Measurements from ENCODE around the gene CD81.

CD81 gene

DNA sequence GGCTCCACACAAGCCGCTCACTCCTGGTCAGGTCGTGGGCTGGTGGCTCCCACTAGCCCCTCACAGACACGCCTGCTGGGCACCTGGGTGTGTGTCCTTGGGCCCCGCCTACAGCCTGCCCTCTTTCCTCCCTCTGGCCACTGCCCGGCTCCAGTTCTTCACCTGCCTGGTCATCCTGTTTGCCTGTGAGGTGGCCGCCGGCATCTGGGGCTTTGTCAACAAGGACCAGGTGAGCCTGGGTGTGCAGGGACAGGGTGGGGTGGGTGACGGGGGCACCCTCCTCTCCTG, 17.7 kb downstream of the CD81 start:
- H3K36me3 ChIP-seq (ENCODE audit: control insufficient read depth in 5 of 5, insufficient read depth in 5 of 5, low read length in 5 of 5), result peaks cover 0 to 86% (median 79%) of the 10 kb centered on the region in 5 donors
- H3K4me3 ChIP-seq (ENCODE audit: low read depth in 1 of 5, low read length in 5 of 5), result no peak overlapping the region
- no peaks in the 10 kb centered on the region for H3K9me3 ChIP-seq (ENCODE audit: control insufficient read depth in 5 of 5, low read length in 5 of 5)
- no peak overlapping the region for H3K27ac ChIP-seq (ENCODE audit: low read depth, low read length)
- H3K4me1 ChIP-seq (ENCODE audit: control insufficient read depth in 5 of 5, insufficient read depth in 5 of 5, low read length in 5 of 5), result peaks cover 2 to 32% (median 28%) of the 10 kb centered on the region in 5 donors
- H3K27me3 ChIP-seq (ENCODE audit: control insufficient read depth in 5 of 5, insufficient read depth in 4 of 5, low read length in 5 of 5), result no peaks in the 10 kb centered on the region
- no peak overlapping the region for H3K9ac ChIP-seq (ENCODE audit: low read length in 5 of 5)

GRCh38 chr11:2395211-2395730, 18.2 kb downstream of the CD81 start:
- no peak overlapping the region for H3K27ac ChIP-seq (ENCODE audit: low read depth, low read length)
- no peak overlapping the region for H3K9ac ChIP-seq (ENCODE audit: low read length in 5 of 5)
- H3K4me1 ChIP-seq (ENCODE audit: control insufficient read depth in 5 of 5, insufficient read depth in 5 of 5, low read length in 5 of 5), result peaks cover 3 to 30% (median 23%) of the 10 kb centered on the region in 5 donors
- H3K4me3 ChIP-seq (ENCODE audit: low read depth in 1 of 5, low read length in 5 of 5), result no peak overlapping the region
- peaks cover 0 to 81% (median 78%) of the 10 kb centered on the region in 5 donors for H3K36me3 ChIP-seq (ENCODE audit: control insufficient read depth in 5 of 5, insufficient read depth in 5 of 5, low read length in 5 of 5)
- H3K27me3 ChIP-seq (ENCODE audit: control insufficient read depth in 5 of 5, insufficient read depth in 4 of 5, low read length in 5 of 5), result peaks cover 0 to 3% (median 0%) of the 10 kb centered on the region in 5 donors
- H3K9me3 ChIP-seq (ENCODE audit: control insufficient read depth in 5 of 5, low read length in 5 of 5), result no peaks in the 10 kb centered on the region

- peaks cover 0 to 77% (median 74%) of the 10 kb centered on the region in 5 donors for H3K36me3 ChIP-seq (ENCODE audit: control insufficient read depth in 5 of 5, insufficient read depth in 5 of 5, low read length in 5 of 5)
- no peak overlapping the region for H3K4me3 ChIP-seq (ENCODE audit: low read depth in 1 of 5, low read length in 5 of 5)
- H3K9me3 ChIP-seq (ENCODE audit: control insufficient read depth in 5 of 5, low read length in 5 of 5), result no peaks in the 10 kb centered on the region
- peaks cover 0 to 4% (median 0%) of the 10 kb centered on the region in 5 donors for H3K27me3 ChIP-seq (ENCODE audit: control insufficient read depth in 5 of 5, insufficient read depth in 4 of 5, low read length in 5 of 5)
- H3K4me1 ChIP-seq (ENCODE audit: control insufficient read depth in 5 of 5, insufficient read depth in 5 of 5, low read length in 5 of 5), result peaks cover 5 to 28% (median 21%) of the 10 kb centered on the region in 5 donors
- no peak overlapping the region for H3K9ac ChIP-seq (ENCODE audit: low read length in 5 of 5)
- H3K27ac ChIP-seq (ENCODE audit: low read depth, low read length), result no peak overlapping the region
Observed at GRCh38 chr11:2395856-2396255, 18.7 kb downstream of the CD81 start.

DNA sequence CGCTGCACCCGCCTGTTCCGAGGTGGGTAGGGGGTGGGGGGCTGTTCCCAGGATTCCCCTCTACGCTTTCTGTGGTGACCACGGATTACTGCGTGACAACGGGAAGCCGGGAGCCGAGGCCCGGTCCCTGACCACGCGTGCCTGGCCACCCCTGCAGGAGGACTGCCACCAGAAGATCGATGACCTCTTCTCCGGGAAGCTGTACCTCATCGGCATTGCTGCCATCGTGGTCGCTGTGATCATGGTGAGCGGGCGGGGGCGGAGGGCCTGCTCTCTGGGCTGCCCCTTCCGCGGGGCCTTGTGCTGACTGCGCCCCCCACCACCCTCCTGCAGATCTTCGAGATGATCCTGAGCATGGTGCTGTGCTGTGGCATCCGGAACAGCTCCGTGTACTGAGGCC, 19.4 kb downstream of the CD81 start:
- Histone ChIP-seq H3K9me3 (ENCODE audit: control insufficient read depth in 5 of 5, low read length in 5 of 5) (no peaks in the 10 kb centered on the region), H3K36me3 (ENCODE audit: control insufficient read depth in 5 of 5, insufficient read depth in 5 of 5, low read length in 5 of 5) (peaks cover 0 to 71% (median 68%) of the 10 kb centered on the region in 5 donors), H3K9ac (ENCODE audit: low read length in 5 of 5) (no peak overlapping the region), H3K4me3 (ENCODE audit: low read depth in 1 of 5, low read length in 5 of 5) (no peak overlapping the region), H3K27ac (ENCODE audit: low read depth, low read length) (no peak overlapping the region), H3K4me1 (ENCODE audit: control insufficient read depth in 5 of 5, insufficient read depth in 5 of 5, low read length in 5 of 5) (peaks cover 5 to 30% (median 25%) of the 10 kb centered on the region in 5 donors), H3K27me3 (ENCODE audit: control insufficient read depth in 5 of 5, insufficient read depth in 4 of 5, low read length in 5 of 5) (peaks cover 0 to 4% (median 0%) of the 10 kb centered on the region in 5 donors)

- Histone ChIP-seq H3K27ac (ENCODE audit: low read depth, low read length) (no peak overlapping the region), H3K9ac (ENCODE audit: low read length in 5 of 5) (no peak overlapping the region), H3K9me3 (ENCODE audit: control insufficient read depth in 5 of 5, low read length in 5 of 5) (no peaks in the 10 kb centered on the region), H3K4me3 (ENCODE audit: low read depth in 1 of 5, low read length in 5 of 5) (no peak overlapping the region), H3K27me3 (ENCODE audit: control insufficient read depth in 5 of 5, insufficient read depth in 4 of 5, low read length in 5 of 5) (peaks cover 0 to 4% (median 0%) of the 10 kb centered on the region in 5 donors), H3K4me1 (ENCODE audit: control insufficient read depth in 5 of 5, insufficient read depth in 5 of 5, low read length in 5 of 5) (peaks cover 5 to 33% (median 30%) of the 10 kb centered on the region in 5 donors), H3K36me3 (ENCODE audit: control insufficient read depth in 5 of 5, insufficient read depth in 5 of 5, low read length in 5 of 5) (peaks cover 0 to 67% (median 64%) of the 10 kb centered on the region in 5 donors)
Observed at GRCh38 chr11:2397005-2397404, 19.9 kb downstream of the CD81 start.

- peaks cover 0 to 68% (median 65%) of the 10 kb centered on the region in 5 donors for H3K36me3 ChIP-seq (ENCODE audit: control insufficient read depth in 5 of 5, insufficient read depth in 5 of 5, low read length in 5 of 5)
- H3K27ac ChIP-seq (ENCODE audit: low read depth, low read length), result peak overlapping the region; percentile 96
- peak overlapping the region in 4 of 5 donors; percentile 75 to 87 (median 85) for H3K9ac ChIP-seq (ENCODE audit: low read length in 5 of 5)
- H3K9me3 ChIP-seq (ENCODE audit: control insufficient read depth in 5 of 5, low read length in 5 of 5), result no peaks in the 10 kb centered on the region
- peaks cover 5 to 36% (median 31%) of the 10 kb centered on the region in 5 donors for H3K4me1 ChIP-seq (ENCODE audit: control insufficient read depth in 5 of 5, insufficient read depth in 5 of 5, low read length in 5 of 5)
- H3K4me3 ChIP-seq (ENCODE audit: low read depth in 1 of 5, low read length in 5 of 5), result peak overlapping the region in 3 of 5 donors; percentile 64 to 74 (median 65)
- peaks cover 0 to 4% (median 0%) of the 10 kb centered on the region in 5 donors for H3K27me3 ChIP-seq (ENCODE audit: control insufficient read depth in 5 of 5, insufficient read depth in 4 of 5, low read length in 5 of 5)
Observed at GRCh38 chr11:2398664-2399355, 21.7 kb downstream of the CD81 start.

DNA sequence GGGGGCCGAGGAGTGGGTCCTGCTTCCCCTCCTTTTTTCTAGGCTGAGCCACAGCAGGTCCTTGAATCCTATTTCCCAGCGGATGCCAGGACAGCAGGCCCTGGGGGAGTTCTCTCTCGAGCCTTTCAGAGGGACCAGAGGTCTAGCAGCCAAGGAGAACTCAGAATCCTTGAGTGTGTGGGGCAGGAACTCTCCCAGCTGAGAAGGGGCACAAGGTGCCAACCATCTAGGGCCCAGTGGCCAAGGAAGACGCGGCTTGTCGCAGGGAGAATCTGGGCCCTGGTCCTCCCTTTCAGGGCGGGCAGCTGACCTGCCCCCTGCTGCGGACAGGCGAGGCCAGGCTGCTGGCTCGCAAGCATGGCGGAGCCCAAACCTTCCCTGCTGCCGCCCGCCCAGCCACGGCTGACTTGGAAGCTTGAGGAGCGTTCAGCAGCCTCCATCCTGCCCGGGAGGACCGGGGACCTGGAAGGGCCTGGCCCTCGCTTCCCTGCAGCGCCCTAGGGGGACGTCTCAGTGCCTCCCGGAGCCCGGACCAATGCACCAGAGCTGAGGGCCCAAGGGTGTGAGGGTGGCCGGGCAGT, 22.5 kb downstream of the CD81 start:
- peak overlapping the region; percentile 63 to 99 (median 65) for H3K4me3 ChIP-seq (ENCODE audit: low read depth in 1 of 5, low read length in 5 of 5)
- peaks cover 0 to 4% (median 0%) of the 10 kb centered on the region in 5 donors for H3K27me3 ChIP-seq (ENCODE audit: control insufficient read depth in 5 of 5, insufficient read depth in 4 of 5, low read length in 5 of 5)
- peak overlapping the region; percentile 75 to 87 (median 85) for H3K9ac ChIP-seq (ENCODE audit: low read length in 5 of 5)
- H3K36me3 ChIP-seq (ENCODE audit: control insufficient read depth in 5 of 5, insufficient read depth in 5 of 5, low read length in 5 of 5), result peaks cover 0 to 68% (median 61%) of the 10 kb centered on the region in 5 donors
- peaks cover 5 to 36% (median 31%) of the 10 kb centered on the region in 5 donors for H3K4me1 ChIP-seq (ENCODE audit: control insufficient read depth in 5 of 5, insufficient read depth in 5 of 5, low read length in 5 of 5)
- no peaks in the 10 kb centered on the region for H3K9me3 ChIP-seq (ENCODE audit: control insufficient read depth in 5 of 5, low read length in 5 of 5)
- H3K27ac ChIP-seq (ENCODE audit: low read depth, low read length), result peak overlapping the region; percentile 96

DNA sequence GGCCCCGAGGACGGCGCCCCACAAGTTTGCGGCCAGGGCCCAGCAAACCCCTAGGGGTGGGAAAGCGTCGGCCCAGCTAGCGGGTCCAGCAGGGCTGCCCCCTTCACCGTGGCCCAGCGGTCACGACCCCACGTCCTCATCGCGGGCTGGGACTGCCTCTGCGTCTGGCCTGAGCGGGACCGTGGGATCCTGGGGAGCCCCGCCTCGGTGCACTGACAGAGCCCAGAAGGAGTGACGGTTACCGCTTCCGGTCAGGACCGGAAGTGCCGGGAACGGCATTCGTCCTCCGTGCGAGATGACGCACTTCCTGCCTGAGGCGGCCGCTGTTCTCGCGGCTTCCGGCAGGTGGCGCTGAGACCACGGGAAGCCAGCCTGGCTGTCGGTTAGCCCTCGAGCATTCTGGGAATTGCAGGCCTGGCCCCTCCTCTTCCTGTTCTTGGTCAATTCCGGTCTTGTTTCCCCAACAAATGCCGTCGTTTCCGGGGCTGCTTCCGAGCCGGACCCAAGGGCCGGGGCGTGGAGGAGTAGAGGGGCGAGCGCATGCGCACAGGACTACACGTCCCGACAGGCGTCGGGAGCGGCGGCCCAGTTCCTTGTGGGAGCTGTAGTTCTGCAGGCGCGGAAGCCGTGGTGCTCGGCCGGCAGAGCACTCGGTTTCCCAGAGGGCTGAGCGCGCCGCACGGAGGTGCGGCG, 23.1 kb downstream of the CD81 start, which contains the start of gene TSSC4:
TSS of gene TSSC4 (plus strand) at position 682 of the 693 bp plus-strand sequence. CDS start 1,884 bp downstream, outside the sequence.
- peaks cover 0 to 4% (median 0%) of the 10 kb centered on the region in 5 donors for H3K27me3 ChIP-seq (ENCODE audit: control insufficient read depth in 5 of 5, insufficient read depth in 4 of 5, low read length in 5 of 5)
- no peaks in the 10 kb centered on the region for H3K9me3 ChIP-seq (ENCODE audit: control insufficient read depth in 5 of 5, low read length in 5 of 5)
- peak within 1 kb of the TSS; percentile 94 to 99 (median 98) for H3K4me3 ChIP-seq (ENCODE audit: low read depth in 1 of 5, low read length in 5 of 5)
- peaks cover 0 to 64% (median 56%) of the 10 kb centered on the region in 5 donors for H3K36me3 ChIP-seq (ENCODE audit: control insufficient read depth in 5 of 5, insufficient read depth in 5 of 5, low read length in 5 of 5)
- peak within 1 kb of the TSS; percentile 96 for H3K27ac ChIP-seq (ENCODE audit: low read depth, low read length)
- H3K4me1 ChIP-seq (ENCODE audit: control insufficient read depth in 5 of 5, insufficient read depth in 5 of 5, low read length in 5 of 5), result peaks cover 5 to 36% (median 31%) of the 10 kb centered on the region in 5 donors
- H3K9ac ChIP-seq (ENCODE audit: low read length in 5 of 5), result peak within 1 kb of the TSS; percentile 77 to 99 (median 97)

GRCh38 chr11:2400762-2401435, 23.8 kb downstream of the CD81 start:
- H3K36me3 ChIP-seq (ENCODE audit: control insufficient read depth in 5 of 5, insufficient read depth in 5 of 5, low read length in 5 of 5), result peaks cover 0 to 57% (median 49%) of the 10 kb centered on the region in 5 donors
- peaks cover 0 to 4% (median 0%) of the 10 kb centered on the region in 5 donors for H3K27me3 ChIP-seq (ENCODE audit: control insufficient read depth in 5 of 5, insufficient read depth in 4 of 5, low read length in 5 of 5)
- peak overlapping the region; percentile 94 to 99 (median 98) for H3K4me3 ChIP-seq (ENCODE audit: low read depth in 1 of 5, low read length in 5 of 5)
- peak overlapping the region; percentile 77 to 99 (median 97) for H3K9ac ChIP-seq (ENCODE audit: low read length in 5 of 5)
- peak overlapping the region; percentile 79 for H3K27ac ChIP-seq (ENCODE audit: low read depth, low read length)
- no peaks in the 10 kb centered on the region for H3K9me3 ChIP-seq (ENCODE audit: control insufficient read depth in 5 of 5, low read length in 5 of 5)
- H3K4me1 ChIP-seq (ENCODE audit: control insufficient read depth in 5 of 5, insufficient read depth in 5 of 5, low read length in 5 of 5), result peaks cover 5 to 36% (median 31%) of the 10 kb centered on the region in 5 donors

All from subcutaneous abdominal adipose tissue (tissue), 5 donors.